Measurements from ENCODE around the gene PLD1. TPM values are rescaled to one million over a fixed set of nuclear protein-coding genes. Genes with fewer than 3 reads are reported as not detected.

The PLD1 gene
- total RNA-seq, 1 donor from 2014 or later, result 25.4 TPM

DNA sequence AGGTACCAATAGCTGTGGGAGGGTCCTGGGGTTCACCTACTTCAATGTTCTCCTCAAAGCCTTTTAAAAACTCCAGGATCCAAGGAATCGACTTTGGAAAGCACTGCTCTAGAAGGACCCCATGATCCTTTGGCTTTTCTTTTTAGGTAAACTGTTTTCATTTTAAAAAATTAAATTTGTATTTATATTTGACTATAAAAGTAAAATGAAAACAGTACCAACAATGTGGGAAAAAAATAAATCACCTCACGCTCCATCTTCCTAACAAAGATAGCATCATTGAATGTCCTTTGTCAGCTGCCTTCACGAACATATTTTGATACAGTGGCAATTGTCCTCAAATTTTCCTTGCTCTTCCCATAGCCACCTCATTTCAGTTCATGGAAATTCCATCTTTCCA lies 127.5 kb downstream of the PLD1 start:
- intact Hi-C loops (cut with DNase I), result no loop called here
- Histone ChIP-seq H3K27ac (no peak overlapping the region), H3K36me3 (no peaks in the 10 kb centered on the region), H3K9me3 (no peaks in the 10 kb centered on the region), H3K27me3 (no peaks in the 10 kb centered on the region), H3K4me3 (no peak overlapping the region), H3K4me1 (no peaks in the 10 kb centered on the region)
- no peak for ATAC-seq
- TF ChIP-seq CTCF (IDR thresholded peaks at IDR 0.05), result no peak
- no peak for DNase-seq

GRCh38 chr3:171680726-171681411 lies 129.4 kb downstream of the PLD1 start:
- DNase-seq, result no peak
- intact Hi-C loops (cut with DNase I), result no loop called here
- Histone ChIP-seq H3K36me3 (no peaks in the 10 kb centered on the region), H3K4me3 (no peak overlapping the region), H3K4me1 (no peaks in the 10 kb centered on the region), H3K27me3 (no peaks in the 10 kb centered on the region), H3K27ac (no peak overlapping the region), H3K9me3 (no peaks in the 10 kb centered on the region)
- TF ChIP-seq CTCF (IDR thresholded peaks at IDR 0.05), result no peak
- no peak for ATAC-seq

- Histone ChIP-seq H3K27me3 (no peaks in the 10 kb centered on the region), H3K4me3 (no peak overlapping the region), H3K4me1 (no peaks in the 10 kb centered on the region), H3K9me3 (no peaks in the 10 kb centered on the region), H3K27ac (no peak overlapping the region), H3K36me3 (no peaks in the 10 kb centered on the region)
- DNase-seq, result no peak
- intact Hi-C loops (cut with DNase I), result no loop called here
- no peak for TF ChIP-seq CTCF (IDR thresholded peaks at IDR 0.05)
- ATAC-seq, result no peak
Observed at GRCh38 chr3:171678971-171679492, 131.3 kb downstream of the PLD1 start.

GRCh38 chr3:171677706-171678105 lies 132.6 kb downstream of the PLD1 start:
- ATAC-seq, result no peak
- no peaks in the 10 kb centered on the region for H3K36me3 ChIP-seq

GRCh38 chr3:171676601-171677175 lies 133.6 kb downstream of the PLD1 start:
- H3K36me3 ChIP-seq, result peaks cover 5% of the 10 kb centered on the region
- DNase-seq (no peak), ATAC-seq (no peak)
- no peak overlapping the region for H3K4me3 ChIP-seq
- no peak for TF ChIP-seq CTCF (IDR thresholded peaks at IDR 0.05)
- intact Hi-C loops (cut with DNase I), result no loop called here
- H3K9me3 ChIP-seq, result no peaks in the 10 kb centered on the region
- H3K27me3 ChIP-seq, result no peaks in the 10 kb centered on the region
- no peak overlapping the region for H3K27ac ChIP-seq
- H3K4me1 ChIP-seq, result no peaks in the 10 kb centered on the region

More at GRCh38 chr3:171677706-171678105, 132.6 kb downstream of the PLD1 start:
- Histone ChIP-seq H3K27me3 (no peaks in the 10 kb centered on the region), H3K4me3 (no peak overlapping the region), H3K4me1 (no peaks in the 10 kb centered on the region), H3K27ac (no peak overlapping the region), H3K9me3 (no peaks in the 10 kb centered on the region)
- no peak for TF ChIP-seq CTCF (IDR thresholded peaks at IDR 0.05)
- DNase-seq, result no peak
- intact Hi-C loops (cut with DNase I), result no loop called here

Measured in upper lobe of right lung (tissue), 1 donor.